Loucy (cell line): Measurements from ENCODE around the gene DCP1A.

ENCODE experiments used
- CTCF ChIP-seq: fragments of 200-600 bp; sonication (generic); conservative IDR thresholded peaks from 2 replicates; pipeline ENCODE4 v1.5.1; 2014; ENCODE audit warnings: mild to moderate bottlenecking, antibody characterized with exemption, low read length
- EZH2phosphoT487 ChIP-seq: fragments of 200-600 bp; IDR thresholded peaks from 2 replicates; pipeline ENCODE4 v1.6.1; 2018; ENCODE audit warnings: antibody characterized with exemption, mild to moderate bottlenecking, moderate library complexity, borderline replicate concordance

DNA sequence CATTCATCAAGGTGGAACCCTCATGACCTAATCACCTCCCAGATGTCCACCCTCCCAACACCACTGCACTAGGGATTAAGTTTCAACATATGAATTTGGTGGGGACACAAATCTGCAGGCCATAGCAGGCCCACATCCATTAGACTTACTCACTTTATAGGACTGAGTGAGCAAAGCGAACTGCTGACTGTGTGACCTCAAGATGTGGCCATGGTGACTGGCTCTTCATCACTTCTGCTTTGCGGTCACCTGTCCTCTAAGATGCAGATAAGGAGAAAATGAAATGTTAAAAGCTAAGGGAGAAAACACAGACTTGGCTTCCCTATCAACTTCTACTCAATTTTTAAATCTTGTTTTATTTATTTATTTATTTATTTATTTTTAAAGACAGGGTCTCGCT is 14.5 kb upstream of the DCP1A start:
- no peak for TF ChIP-seq CTCF
- TF ChIP-seq EZH2phosphoT487 = no peak
